Measurements from ENCODE around the gene TRIL.

TRIL gene, protein sequence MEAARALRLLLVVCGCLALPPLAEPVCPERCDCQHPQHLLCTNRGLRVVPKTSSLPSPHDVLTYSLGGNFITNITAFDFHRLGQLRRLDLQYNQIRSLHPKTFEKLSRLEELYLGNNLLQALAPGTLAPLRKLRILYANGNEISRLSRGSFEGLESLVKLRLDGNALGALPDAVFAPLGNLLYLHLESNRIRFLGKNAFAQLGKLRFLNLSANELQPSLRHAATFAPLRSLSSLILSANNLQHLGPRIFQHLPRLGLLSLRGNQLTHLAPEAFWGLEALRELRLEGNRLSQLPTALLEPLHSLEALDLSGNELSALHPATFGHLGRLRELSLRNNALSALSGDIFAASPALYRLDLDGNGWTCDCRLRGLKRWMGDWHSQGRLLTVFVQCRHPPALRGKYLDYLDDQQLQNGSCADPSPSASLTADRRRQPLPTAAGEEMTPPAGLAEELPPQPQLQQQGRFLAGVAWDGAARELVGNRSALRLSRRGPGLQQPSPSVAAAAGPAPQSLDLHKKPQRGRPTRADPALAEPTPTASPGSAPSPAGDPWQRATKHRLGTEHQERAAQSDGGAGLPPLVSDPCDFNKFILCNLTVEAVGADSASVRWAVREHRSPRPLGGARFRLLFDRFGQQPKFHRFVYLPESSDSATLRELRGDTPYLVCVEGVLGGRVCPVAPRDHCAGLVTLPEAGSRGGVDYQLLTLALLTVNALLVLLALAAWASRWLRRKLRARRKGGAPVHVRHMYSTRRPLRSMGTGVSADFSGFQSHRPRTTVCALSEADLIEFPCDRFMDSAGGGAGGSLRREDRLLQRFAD

DNA sequence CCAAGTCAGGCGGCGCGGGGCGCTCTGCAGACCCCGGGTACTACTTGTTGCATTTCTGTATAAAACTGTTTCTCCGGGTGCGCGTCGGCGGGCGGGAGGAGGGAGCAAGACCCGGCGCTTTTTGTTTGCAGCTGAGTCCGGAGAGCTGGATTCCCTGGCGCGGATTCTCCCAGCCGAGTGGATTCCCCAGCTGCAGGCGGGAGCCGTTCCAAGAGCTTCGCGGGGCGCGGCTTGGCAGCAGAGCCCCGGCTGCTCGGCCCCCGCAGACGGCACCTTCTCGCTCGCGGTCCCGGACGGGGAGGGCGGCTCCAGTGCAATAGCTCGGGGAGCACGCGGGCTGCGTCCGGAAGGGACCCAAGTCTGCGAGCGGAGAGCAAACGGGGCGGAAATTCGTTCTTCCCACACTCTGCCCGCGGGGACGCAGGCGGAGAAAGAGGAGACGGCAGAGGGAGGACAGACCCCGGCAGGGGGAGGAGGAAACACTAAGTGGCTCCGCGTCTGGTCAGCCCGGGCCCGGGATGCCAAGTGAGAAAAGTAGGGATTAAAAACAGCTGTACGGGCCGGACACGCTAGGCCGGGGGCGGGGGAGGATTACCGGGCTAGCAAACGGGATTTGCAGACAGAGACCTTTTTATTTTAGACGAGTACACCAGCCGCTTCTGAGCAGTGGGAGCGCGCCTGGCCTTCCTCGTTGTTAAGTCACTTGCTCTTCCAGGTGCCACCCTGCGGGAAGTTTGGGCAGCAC lies at the start of gene TRIL:
Gene TRIL, minus strand, starts transcription at position 96 of the 745 bp plus-strand sequence. CDS start 284 bp downstream, outside the sequence.
- Mint-ChIP-seq H3K27me3 (peaks cover 53 to 81% of the 10 kb centered on the region in 2 donors), H3K36me3 (no peaks in the 10 kb centered on the region), H3K4me3 (peak within 1 kb of the TSS; percentile 12 to 39), H3K4me1 (peaks cover 18 to 33% of the 10 kb centered on the region in 2 donors), H3K27ac (peak within 1 kb of the TSS; percentile 88), H3K9me3 (no peaks in the 10 kb centered on the region)
- DNase-seq (no peak), ATAC-seq (replicated peaks) (no peak)

DNA sequence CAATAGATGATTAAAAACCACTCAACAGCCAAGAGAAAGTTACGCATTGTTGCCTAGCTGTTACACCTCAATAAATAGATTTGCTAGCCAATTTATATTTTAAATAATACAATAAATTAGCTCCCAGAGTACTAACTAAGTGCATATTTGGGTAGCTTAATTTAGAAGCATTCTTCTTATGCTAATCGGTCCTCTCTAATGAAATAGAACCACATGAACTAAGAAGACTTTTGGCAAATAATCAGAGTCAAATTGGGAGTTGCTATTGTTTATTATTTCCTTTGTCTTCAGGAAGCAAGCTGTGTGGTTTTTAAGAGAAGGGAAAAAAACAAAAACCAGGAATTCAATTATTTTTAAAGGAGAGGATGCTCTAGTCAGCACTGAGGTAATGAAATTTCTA lies 49.0 kb upstream of the TRIL start:
- Mint-ChIP-seq H3K4me1 (no peaks in the 10 kb centered on the region), H3K27ac (no peak overlapping the region), H3K27me3 (peaks cover 11 to 16% of the 10 kb centered on the region in 2 donors), H3K36me3 (no peaks in the 10 kb centered on the region), H3K9me3 (peaks cover 0 to 1% of the 10 kb centered on the region in 2 donors), H3K4me3 (no peak overlapping the region)
- DNase-seq (no peak), ATAC-seq (replicated peaks) (no peak)

DNA sequence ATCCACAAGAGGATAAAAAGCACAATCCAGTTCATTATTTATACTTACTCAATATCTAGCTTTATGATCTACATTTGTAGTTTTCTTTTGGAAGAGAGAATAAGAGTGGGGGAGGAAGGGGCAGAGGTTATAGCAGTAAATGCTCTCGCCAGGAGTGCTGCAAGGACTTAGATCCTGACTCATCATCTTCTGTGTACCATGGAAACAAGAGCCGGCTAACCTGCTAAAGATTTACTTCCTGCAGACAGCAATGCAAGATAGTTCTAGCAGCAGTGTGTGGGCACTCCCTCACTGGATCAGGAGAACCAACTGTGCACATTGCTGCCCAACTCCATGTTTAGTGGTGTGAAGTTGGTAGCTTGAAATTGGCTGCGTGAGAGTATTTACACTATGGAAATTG lies 47.7 kb upstream of the TRIL start:
- peaks cover 0 to 1% of the 10 kb centered on the region in 2 donors for H3K9me3 Mint-ChIP-seq
- no peaks in the 10 kb centered on the region for H3K4me1 Mint-ChIP-seq
- H3K4me3 Mint-ChIP-seq: no peak overlapping the region
- no peak overlapping the region for H3K27ac Mint-ChIP-seq
- DNase-seq (no peak), ATAC-seq (replicated peaks) (no peak)
- H3K27me3 Mint-ChIP-seq: peaks cover 13 to 18% of the 10 kb centered on the region in 2 donors
- H3K36me3 Mint-ChIP-seq: no peaks in the 10 kb centered on the region

DNA sequence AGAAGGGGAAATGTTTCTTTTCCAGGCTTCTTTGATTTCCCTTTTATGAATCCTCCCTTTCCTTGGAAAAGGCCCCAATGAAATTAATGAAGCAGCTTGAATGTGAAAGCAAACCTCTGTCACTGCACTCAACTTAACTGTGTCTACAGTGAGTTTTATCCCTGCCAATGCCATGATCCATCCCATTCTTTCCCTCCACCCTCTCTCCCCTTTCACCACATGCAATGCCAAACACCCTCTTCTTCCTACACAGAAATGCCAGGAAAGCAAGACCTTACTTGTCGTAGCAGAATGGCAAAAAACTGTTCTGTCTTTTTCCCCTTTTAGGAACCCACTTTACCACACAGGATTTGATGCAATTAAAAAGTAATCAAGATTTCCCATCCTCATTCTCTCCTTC lies 47.3 kb upstream of the TRIL start:
- ATAC-seq (replicated peaks): no peak

DNA sequence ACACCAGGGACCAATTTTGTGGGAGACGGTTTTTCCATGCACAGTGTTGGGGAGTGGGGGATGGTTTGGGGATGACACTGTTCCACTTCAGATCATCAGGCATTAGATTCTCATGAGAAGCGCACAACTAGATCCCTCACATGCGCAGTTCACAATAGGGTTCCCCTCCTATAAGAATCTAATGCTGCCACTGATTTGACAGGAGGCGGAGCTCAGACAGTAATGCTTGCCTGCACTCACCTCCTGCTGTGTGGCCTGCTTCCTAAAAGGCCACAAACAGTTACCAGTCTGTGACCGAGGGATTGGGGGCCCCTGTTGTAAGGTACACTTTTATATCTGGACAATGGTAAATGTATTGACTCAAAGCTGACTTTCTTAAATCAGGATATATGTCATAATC lies 45.6 kb upstream of the TRIL start:
- no peak overlapping the region for H3K4me3 Mint-ChIP-seq
- no peaks in the 10 kb centered on the region for H3K4me1 Mint-ChIP-seq
- ATAC-seq (replicated peaks) (no peak), DNase-seq (no peak)
- peaks cover 24 to 33% of the 10 kb centered on the region in 2 donors for H3K27me3 Mint-ChIP-seq
- no peak overlapping the region for H3K27ac Mint-ChIP-seq
- peaks cover 0 to 1% of the 10 kb centered on the region in 2 donors for H3K9me3 Mint-ChIP-seq
- H3K36me3 Mint-ChIP-seq: no peaks in the 10 kb centered on the region

More for the DNA sequence above, 47.3 kb upstream of the TRIL start:
- peaks cover 15 to 23% of the 10 kb centered on the region in 2 donors for H3K27me3 Mint-ChIP-seq
- no peak for DNase-seq
- no peaks in the 10 kb centered on the region for H3K36me3 Mint-ChIP-seq
- H3K27ac Mint-ChIP-seq: no peak overlapping the region
- H3K9me3 Mint-ChIP-seq: peaks cover 0 to 1% of the 10 kb centered on the region in 2 donors
- no peaks in the 10 kb centered on the region for H3K4me1 Mint-ChIP-seq
- no peak overlapping the region for H3K4me3 Mint-ChIP-seq

DNA sequence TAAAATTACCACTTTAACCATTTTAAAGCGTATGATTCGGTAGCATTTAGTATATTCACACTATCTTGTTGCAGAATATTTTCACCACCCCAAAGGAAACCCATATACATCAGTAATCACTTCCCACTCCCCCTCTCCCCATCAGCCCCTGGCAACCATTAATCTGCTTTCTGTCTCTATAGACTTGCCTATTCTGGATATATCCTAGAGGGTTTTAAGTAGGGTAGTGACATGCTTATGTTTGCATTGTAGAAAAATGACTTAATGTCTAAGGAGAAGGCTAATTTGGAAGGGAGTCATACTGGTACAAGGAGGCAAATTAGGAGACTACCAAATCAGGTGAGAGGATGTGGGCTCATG lies 42.6 kb upstream of the TRIL start:
- Mint-ChIP-seq H3K36me3 (no peaks in the 10 kb centered on the region), H3K27me3 (peaks cover 22 to 31% of the 10 kb centered on the region in 2 donors), H3K4me1 (no peaks in the 10 kb centered on the region), H3K9me3 (peaks cover 0 to 1% of the 10 kb centered on the region in 2 donors), H3K4me3 (no peak overlapping the region), H3K27ac (no peak overlapping the region)
- ATAC-seq (replicated peaks): no peak
- no peak for DNase-seq

DNA sequence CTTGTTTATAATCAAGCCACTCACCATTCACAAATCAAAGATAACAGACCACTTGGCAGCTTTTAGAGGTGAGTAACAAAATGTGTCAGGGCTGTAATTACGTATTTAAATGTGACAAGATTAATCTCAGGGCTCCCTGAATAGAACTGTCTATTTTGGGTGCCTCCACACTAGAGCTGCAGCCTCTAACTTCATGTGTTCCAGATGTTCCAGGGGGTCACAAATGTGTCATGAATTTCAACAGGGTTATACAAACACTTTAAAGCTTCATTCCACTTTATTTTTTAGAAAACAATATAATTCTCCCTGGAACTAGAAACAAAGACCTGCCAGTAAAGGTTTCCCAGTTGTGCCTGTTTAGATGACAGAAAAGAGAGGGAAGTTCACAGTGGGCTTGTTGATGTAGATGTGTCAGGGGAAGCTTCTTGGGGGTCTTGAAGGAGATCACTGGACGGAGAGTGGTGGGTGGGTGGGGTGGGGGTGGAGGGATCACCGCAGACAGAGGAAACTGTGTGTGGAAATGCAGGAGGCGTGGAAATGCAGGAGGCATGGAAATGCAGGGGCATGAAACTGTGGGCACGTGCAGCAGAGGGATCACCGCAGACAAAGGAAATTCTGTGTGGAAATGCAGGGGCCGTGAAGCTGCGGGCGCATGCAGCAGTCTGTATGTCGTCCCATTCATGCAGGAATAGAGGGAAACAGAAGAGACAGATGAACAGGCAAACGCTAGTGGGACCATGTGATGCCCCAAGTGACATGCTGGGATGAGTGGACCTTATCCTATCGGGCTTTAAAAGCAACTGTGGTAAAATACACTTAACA lies 42.0 kb upstream of the TRIL start:
- Mint-ChIP-seq H3K4me1 (no peaks in the 10 kb centered on the region), H3K36me3 (no peaks in the 10 kb centered on the region), H3K9me3 (no peaks in the 10 kb centered on the region), H3K4me3 (no peak overlapping the region), H3K27ac (no peak overlapping the region), H3K27me3 (peaks cover 18 to 31% of the 10 kb centered on the region in 2 donors)
- DNase-seq (no peak), ATAC-seq (replicated peaks) (no peak)

DNA sequence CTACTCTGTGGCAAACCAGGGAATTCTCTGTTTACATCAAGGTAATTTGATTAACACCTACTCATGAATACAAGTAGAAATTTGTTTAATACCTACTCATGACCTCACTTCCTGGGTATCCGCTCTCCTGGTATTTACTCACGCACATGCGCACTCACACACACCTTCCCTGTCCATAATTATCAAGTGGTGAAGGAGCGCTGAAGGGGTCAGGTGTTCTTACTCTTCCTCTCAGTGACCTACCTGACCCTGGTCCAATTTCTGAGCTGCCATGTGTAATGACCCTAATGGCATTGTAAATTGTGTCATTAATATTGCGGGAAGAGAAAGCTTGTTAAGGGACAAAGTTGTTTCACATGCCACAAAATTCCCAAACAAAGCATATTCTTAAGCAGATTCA lies 41.3 kb upstream of the TRIL start:
- no peak overlapping the region for H3K27ac Mint-ChIP-seq
- no peak overlapping the region for H3K4me3 Mint-ChIP-seq
- DNase-seq (no peak), ATAC-seq (replicated peaks) (no peak)
- no peaks in the 10 kb centered on the region for H3K36me3 Mint-ChIP-seq
- peaks cover 18 to 31% of the 10 kb centered on the region in 2 donors for H3K27me3 Mint-ChIP-seq
- no peaks in the 10 kb centered on the region for H3K4me1 Mint-ChIP-seq
- no peaks in the 10 kb centered on the region for H3K9me3 Mint-ChIP-seq

DNA sequence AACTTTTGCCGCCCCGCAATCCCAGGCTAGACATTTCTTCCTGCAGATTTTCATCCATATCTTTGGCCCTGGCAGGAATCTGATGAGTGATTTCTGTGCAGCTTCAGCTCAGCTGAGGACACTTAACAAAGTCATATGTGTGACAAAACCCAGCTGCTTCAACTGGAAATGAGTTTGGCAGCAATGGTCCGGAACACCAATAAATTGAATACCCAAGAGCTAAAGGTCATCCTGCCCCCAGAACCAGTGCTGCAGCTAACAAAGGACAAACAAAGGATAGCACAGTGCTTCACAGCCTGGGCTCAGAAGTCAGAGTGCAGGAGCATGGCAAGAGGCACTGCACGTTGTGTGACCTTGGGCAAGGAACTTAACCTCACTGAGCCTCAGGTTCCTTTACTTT lies 40.0 kb upstream of the TRIL start:
- no peak for DNase-seq
- Mint-ChIP-seq H3K4me3 (no peak overlapping the region), H3K4me1 (no peaks in the 10 kb centered on the region), H3K27ac (no peak overlapping the region), H3K9me3 (no peaks in the 10 kb centered on the region), H3K27me3 (peaks cover 21 to 32% of the 10 kb centered on the region in 2 donors), H3K36me3 (no peaks in the 10 kb centered on the region)
- no peak for ATAC-seq (replicated peaks)

DNA sequence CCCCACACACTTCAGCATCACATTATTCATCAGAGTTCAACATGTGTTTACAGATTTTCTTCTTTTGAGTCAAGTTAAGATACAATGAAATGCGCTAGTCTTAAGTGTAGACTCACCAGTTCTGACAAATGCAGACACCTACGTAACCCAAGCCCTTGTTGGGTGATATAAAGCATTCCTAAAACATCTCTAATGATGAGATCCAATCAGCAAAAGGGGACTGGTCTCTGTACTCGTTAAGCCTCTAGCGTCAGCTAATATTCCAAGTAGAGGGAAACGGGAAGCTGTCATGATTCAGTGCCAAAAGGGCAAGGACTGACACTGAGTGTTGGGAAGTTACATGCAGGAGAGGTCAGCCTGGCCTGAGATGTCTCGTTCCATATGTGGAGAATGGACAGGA lies 38.7 kb upstream of the TRIL start:
- Mint-ChIP-seq H3K27me3 (peaks cover 23 to 27% of the 10 kb centered on the region in 2 donors), H3K4me1 (no peaks in the 10 kb centered on the region), H3K36me3 (no peaks in the 10 kb centered on the region), H3K9me3 (no peaks in the 10 kb centered on the region), H3K4me3 (no peak overlapping the region), H3K27ac (no peak overlapping the region)
- no peak for DNase-seq
- no peak for ATAC-seq (replicated peaks)

DNA sequence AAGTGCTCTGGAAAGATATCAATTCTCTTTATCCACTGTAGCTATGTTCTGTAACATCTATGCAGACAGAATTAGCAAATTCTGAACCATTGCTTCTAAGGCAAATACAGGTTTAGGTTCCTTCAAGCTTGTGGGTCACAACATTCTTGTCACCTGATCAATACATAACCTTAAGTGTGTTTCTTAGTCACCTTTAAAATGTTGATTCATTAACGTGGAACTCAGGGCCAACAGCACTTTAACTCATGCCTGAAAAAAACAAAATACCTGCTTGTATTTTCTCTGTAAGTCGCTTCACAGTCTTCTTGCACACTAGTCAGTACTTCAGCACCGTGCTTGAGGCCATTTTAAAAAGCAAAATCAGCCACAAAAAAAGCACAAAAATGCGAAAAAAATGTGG lies 35.2 kb upstream of the TRIL start:
- no peak overlapping the region for H3K4me3 Mint-ChIP-seq
- ATAC-seq (replicated peaks): no peak

DNA sequence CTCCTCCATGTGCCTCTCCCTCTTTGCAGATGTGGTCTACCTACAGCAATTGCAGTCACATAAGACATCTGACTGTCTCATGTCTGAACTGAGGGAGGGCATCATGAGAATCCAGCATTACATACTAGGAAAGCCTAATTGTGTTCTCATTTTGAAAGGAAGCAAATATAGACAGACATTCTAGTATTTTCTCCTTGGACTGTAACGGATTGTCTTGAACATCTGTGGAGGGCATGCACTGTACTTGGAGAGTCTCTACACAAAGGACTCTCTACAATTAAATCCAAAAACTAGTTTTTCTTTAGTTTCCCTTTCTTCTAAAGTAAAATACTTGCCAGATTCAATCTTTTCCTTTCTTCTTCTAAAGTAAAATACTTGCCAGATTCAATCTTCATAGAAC lies 34.7 kb upstream of the TRIL start:
- Mint-ChIP-seq H3K4me3 (no peak overlapping the region), H3K27me3 (peaks cover 27 to 28% of the 10 kb centered on the region in 2 donors), H3K27ac (no peak overlapping the region), H3K4me1 (no peaks in the 10 kb centered on the region), H3K9me3 (no peaks in the 10 kb centered on the region), H3K36me3 (no peaks in the 10 kb centered on the region)
- DNase-seq (no peak), ATAC-seq (replicated peaks) (no peak)

More for the DNA sequence above, 35.2 kb upstream of the TRIL start:
- H3K4me1 Mint-ChIP-seq: no peaks in the 10 kb centered on the region
- H3K27me3 Mint-ChIP-seq: peaks cover 23% of the 10 kb centered on the region in 2 donors
- H3K27ac Mint-ChIP-seq: no peak overlapping the region
- H3K9me3 Mint-ChIP-seq: no peaks in the 10 kb centered on the region
- no peaks in the 10 kb centered on the region for H3K36me3 Mint-ChIP-seq
- no peak for DNase-seq

DNA sequence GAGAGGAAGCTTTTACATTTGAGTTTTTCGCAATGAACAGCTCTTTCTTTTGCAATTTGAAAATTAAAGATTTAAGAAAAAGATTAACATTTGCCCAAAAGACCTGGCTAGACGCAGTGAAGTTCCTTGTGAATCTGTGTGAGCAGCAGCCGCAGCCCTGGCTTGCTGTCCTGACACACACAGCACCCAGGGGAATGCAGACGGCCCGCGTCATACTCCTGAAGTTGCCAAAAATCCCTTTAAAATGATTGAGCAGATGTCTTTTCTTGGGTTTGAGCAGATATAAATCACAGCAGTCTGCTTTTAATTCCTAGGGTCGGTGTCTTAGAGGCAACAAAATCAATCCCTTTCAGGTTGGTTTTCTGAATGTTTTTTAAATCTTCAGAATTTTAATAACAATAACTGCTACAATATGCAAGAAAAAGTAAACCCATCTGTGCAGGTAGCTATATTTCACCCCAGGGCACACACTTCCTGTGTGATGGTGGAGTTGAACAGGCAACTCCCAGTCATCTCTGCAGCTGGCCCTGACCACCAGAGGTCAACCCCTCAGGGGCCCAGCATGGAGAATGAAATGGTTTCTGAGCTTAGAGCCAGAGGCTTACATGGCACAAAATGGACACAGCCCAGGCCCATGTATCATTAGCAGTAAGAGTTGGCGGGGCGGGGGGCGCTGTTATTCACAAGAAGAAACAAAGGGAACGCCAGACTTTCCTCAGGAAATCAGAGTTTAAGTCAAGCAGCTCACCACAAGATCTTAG lies 32.2 kb upstream of the TRIL start:
- DNase-seq (no peak), ATAC-seq (replicated peaks) (no peak)
- peaks cover 39 to 41% of the 10 kb centered on the region in 2 donors for H3K27me3 Mint-ChIP-seq
- no peaks in the 10 kb centered on the region for H3K9me3 Mint-ChIP-seq
- no peak overlapping the region for H3K27ac Mint-ChIP-seq
- no peaks in the 10 kb centered on the region for H3K4me1 Mint-ChIP-seq
- no peak overlapping the region for H3K4me3 Mint-ChIP-seq
- no peaks in the 10 kb centered on the region for H3K36me3 Mint-ChIP-seq
